GM12878 (cell line): ENCODE data around the gene ZFTA.

Source experiments
- CEBPB ChIP-seq, 2 experiments: fragments of 150-350 bp in 1 of 2; IDR thresholded peaks; 2 replicates each; pipeline ENCODE4 v1.6.1; 2012 to 2014; ENCODE audit warnings: low read depth in 2 of 2, low read length in 2 of 2, borderline replicate concordance in 1 of 2, inconsistent platforms in 1 of 2
- CREM ChIP-seq: IDR thresholded peaks from 2 replicates; pipeline ENCODE4 v1.6.1; 2014; ENCODE audit warnings: antibody characterized with exemption, low read depth
- CTCF ChIP-seq, 3 experiments: IDR thresholded peaks in 2 of 3; conservative IDR thresholded peaks in 1 of 3; 2 replicates each; pipeline ENCODE4 v1.5.1; 2011; ENCODE audit warnings: low read depth in 3 of 3, low read length in 3 of 3, mild to moderate bottlenecking in 3 of 3, control low read depth in 2 of 3, moderate library complexity in 2 of 3, inconsistent platforms in 1 of 3, mixed read lengths in 1 of 3; ENCODE audit not compliant: control insufficient read depth in 2 of 3, insufficient read depth in 1 of 3; ENCODE audit errors: extremely low read depth in 1 of 3
- JUNB ChIP-seq: IDR thresholded peaks from 2 replicates; pipeline ENCODE4 v1.6.1; 2016; ENCODE audit warnings: antibody characterized with exemption, mild to moderate bottlenecking
- MAX ChIP-seq: IDR thresholded peaks from 2 replicates; pipeline ENCODE4 v1.6.1; 2012; ENCODE audit warnings: low read depth, low read length, improper control_type of control experiment
- POLR2A ChIP-seq: IDR thresholded peaks from 2 replicates; pipeline ENCODE4 v1.6.1; 2011; ENCODE audit warnings: low read depth, mild to moderate bottlenecking, low read length
- SMC3 ChIP-seq: IDR thresholded peaks from 2 replicates; pipeline ENCODE4 v1.6.1; 2011; ENCODE audit warnings: low read length, improper control_type of control experiment, borderline replicate concordance
- SREBF2 ChIP-seq: IDR thresholded peaks from 2 replicates; pipeline ENCODE4 v1.6.1; 2012; ENCODE audit warnings: mild to moderate bottlenecking, low read length

GRCh38 chr11:63800921-63801320 is 32.3 kb upstream of the ZFTA start:
- TF ChIP-seq JUNB: no peak
- no peak for TF ChIP-seq CREM
- TF ChIP-seq CTCF (IDR thresholded peaks at IDR 0.05 in 2 of 3, conservative IDR thresholded peaks at IDR 0.05 in 1 of 3; ENCODE audit: control insufficient read depth in 2 of 3, extremely low read depth in 1 of 3, insufficient read depth in 1 of 3, low read depth in 3 of 3, low read length in 3 of 3): no peak
- TF ChIP-seq SREBF2: no peak
- no peak for TF ChIP-seq CEBPB (IDR thresholded peaks at IDR 0.05; ENCODE audit: borderline replicate concordance in 1 of 2, low read depth in 2 of 2, low read length in 2 of 2)
- no peak for TF ChIP-seq POLR2A
- TF ChIP-seq MAX: no peak
- no peak for TF ChIP-seq SMC3
